Stimulated activated CD8-positive, alpha-beta memory T cell treated with anti-CD3 and anti-CD28 coated beads, Interleukin-2, amount 100 ng/mL, for 1 hour (primary cell): Measurements from ENCODE around the gene MYO6.
A peak's percentile ranks its signal among the peaks of the same experiment; 100 is the strongest.
"Not testable (repeated sequence)": the region's sequence is repeated elsewhere in the genome, so short reads cannot be mapped to it uniquely, and the experiment has no call there.

Source experiments
- DNase-seq, 2 donors: peaks; one replicate each; pipeline ENCODE4 v3.0.0-alpha.2; 2020; ENCODE audit warnings: low read depth in 2 of 2

Gene MYO6

DNA sequence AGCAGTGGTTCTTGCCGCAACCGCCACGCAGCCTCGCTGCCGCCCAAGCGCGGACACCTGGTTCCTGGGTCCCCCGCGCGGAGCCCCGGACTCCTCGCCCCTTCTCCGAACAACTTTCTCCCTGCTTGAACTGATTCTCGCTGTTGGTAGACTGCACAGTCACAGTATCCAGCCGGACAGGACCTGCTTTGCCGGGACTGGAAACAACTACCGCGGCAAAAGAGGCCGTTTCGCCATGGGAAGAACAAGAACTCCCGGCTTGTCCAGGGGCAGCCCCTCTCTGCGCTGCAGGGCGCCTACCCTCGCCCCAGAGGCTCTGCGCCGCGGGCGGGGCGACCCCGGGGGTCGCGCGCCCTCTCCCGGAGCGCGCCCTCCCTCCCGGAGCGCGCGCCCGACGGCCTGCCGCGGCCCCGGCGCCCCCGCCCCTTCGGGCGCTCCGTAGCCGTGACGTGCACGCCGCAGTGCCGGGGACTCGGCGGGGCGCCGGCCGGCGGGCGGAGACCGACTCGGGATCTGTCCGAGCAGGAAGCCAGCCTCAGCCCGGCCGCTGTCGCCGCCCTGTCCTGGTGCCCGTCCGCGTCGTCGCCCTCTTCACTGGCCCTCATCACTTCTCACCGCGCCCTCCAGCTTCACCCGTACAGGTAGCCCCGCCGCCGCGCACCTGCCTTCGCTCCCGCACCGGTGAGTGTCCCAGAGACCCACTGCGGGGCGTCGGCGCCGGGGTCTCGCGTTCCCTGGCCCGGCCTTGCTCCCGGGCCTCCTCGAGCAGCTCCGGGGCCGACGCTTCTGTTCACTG is at the start of gene MYO6:
TSS of gene MYO6 (plus strand) at position 497 of the 796 bp plus-strand sequence. CDS start 68,309 bp downstream, outside the sequence.
- peak in 1 of 2 donors; percentile 16 for DNase-seq

DNA sequence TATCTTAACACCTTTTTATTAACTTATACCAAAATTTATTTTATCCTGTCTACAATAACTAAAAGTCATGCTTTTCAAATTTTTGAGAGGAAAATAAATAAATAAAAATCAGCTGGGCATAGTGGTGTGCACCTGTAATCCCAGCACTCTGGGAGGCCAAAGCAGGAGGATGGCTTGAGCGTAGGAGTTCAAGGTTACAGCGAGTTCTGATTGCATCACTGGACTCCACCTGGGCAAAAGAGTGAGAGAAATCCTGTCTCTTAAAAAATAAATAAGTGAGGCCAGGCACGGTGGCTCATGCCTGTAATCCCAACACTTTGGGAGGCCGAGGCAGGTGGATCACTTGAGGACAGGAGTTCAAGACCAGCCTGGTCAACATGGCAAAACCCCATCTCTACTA is 40.7 kb upstream of the MYO6 start:
- DNase-seq: not testable (repeated sequence)

DNA sequence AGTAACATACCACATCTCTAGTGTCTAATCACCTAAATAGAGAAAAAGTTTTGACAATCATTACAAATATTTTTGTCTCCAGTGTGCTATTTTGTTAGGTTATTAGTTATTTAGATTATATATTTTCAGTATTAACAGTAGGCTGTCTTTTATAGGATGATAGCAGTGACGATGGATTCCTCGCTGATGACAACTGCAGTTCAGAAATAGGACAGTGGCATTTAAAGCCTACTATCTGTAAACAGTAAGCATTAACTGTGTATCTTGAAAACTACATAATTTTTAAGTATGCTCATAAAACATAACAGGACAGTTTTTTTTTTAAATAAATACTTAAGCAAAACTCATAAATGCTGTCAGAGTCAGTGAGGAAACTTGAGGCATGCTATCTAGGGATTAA is 37.9 kb upstream of the MYO6 start:
- DNase-seq: no peak

DNA sequence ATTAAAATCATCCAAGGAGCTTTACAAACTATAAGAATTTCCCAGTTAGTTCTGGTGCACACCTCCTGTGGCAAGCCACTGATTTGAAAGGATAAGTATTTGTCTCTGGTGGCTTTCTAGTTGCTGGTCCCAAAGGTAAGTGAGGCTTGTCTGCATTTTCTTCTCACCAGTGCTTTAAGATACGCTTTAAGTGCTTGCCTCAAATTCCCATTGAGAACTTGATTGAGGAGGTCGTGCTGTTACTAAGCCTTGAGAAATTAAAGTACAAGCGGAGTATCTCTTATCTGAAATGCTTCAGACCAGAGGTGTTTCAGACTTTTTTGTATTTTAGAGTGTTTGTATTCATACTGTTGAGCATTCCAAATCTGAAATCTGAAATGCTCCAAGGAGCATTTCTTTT is 29.9 kb upstream of the MYO6 start:
- DNase-seq: no peak

DNA sequence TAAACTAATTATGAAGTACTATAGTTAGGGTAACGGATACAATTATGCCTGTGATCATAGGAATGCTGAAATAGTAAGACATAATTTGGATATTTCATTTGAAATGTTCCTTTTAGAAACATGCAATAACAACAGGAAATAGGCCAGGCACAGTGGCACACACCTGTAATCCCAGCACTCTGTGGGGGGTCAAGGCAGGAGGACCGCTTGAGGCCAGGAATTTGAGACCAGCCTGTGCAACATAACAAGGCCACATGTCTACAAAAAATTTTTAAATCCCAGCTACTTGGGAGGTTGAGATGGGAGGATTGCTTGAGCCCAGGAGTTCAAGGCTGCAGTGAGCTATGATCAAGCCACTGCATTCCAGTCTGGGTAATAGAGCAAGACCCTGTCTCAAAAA is 25.7 kb upstream of the MYO6 start:
- no peak for DNase-seq

DNA sequence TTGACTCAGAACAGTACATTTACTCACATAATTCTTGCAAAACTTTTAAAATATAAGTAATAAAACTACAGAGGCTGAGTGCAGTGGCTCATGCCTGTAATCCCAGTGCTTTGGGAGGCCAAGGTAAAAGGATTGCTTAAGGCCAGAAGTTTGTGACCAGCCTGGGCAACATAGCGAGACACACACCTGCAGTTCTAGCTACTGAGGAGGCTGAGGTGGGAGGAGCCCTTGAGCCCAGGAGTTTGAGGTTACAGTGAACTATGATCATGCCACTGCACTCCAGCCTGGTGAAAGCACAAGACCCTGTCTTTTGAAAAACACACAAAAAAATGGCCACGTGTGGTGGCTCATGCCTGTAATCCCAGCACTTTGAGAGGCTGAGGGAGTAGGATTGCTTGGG is 21.8 kb upstream of the MYO6 start:
- DNase-seq: no peak

DNA sequence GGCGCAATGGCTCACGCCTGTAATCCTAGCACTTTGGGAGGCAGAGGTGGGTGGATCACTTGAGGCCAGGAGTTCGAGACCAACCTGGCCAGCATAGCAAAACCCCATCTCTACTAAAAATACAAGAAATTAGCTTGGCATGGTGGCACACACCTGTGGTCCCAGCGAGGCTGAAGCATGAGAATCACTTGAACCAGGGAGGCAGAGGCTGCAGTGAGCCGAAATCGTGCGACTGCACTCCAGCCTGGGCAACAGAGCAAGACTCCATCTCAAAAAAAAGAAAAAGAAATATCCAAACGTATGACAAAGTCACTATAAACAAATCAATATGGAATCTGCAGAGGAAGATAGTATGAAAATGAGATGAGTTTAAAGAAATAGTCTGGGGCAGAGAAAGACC is 18.0 kb upstream of the MYO6 start:
- DNase-seq: not testable (repeated sequence)

DNA sequence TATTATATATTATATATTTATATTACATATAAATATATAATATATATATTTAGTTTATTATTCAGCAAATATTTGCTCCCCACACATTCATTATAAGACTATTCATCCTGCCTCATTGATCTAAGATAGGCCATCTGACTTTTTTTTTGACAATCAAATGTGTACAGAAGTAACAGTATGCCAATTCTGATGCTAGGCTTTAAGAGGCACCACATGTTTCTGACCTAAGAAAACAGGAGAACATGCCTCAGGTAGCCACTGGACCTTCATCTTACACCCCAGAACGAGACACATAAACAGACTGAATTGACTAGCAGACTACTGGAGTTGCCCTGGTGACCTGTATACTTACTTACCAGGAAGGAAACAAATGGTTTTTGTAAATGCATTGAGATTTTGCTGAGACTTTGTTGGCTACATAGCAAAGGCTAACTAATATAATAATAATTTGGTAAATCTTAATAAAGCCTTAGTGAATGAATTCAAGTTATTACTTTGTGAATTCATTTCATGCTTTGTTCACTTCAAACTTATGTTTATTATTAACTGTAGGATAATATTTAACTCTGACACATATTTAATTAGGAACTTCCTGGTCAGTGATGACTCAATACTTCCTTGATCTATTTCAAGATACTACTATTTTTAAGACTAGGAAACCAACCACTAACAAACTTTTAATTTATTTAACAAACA is 13.4 kb upstream of the MYO6 start:
- DNase-seq: no peak

DNA sequence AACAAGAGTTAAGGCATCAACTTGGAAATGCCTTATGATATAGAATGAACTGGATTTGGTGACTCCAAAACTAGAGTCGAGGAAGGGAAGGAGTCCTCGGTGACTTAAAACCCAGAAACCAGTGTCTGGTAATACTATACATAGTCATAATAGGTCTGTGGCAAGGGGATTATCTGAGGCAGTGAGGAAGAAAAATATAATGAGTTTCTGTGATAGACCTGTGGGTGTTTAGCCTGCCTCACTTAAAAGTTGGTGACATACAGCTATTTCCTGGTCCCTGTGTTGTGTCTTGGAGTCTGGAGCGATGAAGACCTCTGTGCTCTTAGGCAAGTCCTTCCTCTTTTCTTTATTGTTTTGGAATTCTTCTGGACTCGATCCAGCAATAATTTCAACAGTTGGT is 5.1 kb upstream of the MYO6 start:
- no peak for DNase-seq

DNA sequence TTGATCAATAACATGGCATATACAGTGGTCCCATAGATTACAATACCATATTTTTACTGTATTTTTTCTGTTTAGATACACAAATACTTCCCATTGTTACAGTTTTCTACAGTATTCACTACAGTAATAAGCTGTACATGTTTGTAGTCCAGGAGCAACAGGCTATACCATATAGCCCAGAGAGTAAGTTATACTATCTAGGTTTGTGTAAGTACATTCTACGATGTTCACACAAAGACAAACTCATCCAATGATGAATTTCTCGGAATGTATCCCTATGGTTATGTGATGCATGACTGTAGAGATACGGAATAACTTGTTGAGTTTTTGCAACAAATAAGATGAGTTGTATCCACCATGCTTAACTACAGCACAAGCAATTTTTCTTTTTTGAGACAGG is 3.6 kb upstream of the MYO6 start:
- DNase-seq: no peak

DNA sequence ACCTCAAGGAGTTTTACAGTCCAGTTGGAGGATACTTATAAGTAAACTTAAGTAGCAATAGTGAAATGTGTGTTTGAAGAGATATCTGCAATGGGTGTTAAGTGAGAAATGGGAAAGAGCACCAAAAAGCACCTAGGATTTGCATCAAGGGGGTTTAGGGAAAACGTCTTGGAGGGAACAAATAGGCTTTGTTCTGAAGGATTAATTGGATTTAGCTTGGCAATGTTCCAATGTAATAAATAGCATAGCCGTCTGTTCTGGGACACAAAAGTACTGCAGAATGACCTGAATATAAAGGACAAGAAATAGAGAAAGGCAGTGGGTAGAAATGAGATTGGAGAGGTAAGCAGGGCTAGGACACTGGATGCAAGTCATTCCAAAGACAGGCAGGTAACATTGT is 2.8 kb upstream of the MYO6 start:
- no peak for DNase-seq

DNA sequence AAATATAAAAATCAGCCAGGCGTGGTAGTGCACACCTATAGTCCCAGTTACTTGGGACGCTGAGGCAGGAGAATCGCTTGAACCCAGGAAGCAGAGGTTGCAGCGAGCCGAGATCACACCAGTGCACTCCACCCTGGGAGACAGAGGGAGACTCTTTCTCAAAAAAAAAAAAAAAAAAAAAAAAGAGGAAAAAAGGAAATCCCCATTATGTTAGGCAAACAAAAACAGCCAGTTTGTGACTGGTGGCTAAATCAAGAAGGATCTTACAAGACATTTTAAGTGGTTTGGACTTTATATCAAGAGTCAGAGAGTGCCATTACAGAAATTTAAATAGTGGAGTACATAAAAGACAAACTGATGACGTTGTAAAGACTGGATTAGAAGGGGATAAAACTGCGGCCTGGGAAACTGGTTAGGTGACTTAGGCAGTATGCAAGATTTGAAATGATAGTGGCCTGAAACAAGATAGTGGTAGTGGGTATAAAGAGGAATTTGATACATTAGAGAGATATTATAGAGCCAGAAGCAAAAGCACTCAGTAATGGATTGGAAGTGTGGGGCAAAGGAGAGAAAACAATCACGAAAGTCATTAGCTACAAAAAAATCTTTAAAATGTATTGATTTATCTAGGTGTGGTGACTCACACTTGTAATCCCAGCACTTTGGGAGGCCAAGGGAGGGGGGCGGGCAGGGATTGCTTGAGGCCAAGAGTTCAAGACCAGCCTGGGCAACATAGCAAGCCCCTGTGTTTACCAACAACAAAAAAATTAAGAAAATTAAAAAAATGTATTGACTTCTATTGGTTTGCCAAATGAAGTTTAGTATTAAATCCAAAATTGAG is 1.7 kb upstream of the MYO6 start:
- no peak for DNase-seq

DNA sequence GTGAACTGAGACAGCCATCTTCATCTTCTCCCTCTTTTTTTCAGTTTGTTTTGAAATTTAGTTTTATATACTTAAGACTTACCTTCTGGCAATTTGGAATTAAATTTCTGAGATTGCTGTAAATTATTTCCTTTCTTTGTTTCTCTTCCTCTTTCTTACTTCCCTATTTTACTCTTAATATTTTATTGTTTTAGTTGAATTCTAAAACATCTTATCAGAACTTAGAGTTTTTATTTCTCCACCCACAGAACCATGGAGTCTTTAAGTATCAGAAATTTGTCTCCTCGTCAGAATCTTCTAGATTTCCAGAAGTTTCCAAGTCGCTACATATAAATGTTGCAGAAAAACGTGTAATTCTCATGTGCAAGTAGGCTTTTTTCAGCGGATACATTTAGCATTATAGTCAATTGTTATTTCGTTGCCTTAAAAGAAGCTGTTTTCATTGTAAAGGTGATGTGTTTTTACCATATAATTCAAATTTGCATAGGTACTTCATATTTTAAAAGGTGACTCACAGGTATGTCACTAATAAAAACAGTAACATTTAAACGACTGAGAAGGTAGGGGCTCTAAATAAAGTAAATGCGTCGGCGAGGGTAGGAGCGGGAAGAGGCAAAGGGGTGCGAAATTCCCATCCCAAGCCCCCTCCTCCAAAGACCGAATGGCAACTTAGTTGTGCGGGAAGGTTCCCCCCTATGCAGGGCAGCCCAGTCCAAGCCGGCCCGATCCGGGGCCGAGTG is 866 bp upstream of the MYO6 start:
- DNase-seq: no peak

DNA sequence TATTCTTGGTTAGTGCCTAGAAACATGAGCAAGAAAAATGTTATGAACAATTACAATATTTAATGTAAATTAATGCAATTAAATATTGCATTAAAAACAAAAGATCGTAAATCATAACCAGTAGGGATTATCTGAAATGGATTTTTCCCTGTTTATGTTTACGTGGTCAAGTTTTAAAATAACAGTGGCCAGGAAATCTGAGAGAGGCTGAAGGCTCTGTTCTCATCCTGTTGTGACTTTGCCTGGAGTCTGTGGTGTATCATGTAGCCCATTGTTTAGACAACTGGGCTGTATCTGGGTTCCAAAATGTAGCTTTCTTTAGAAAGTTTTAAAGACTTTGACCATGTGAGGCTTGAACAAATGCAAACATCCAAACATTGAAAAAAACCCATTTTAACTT is 2.4 kb downstream of the MYO6 start:
- no peak for DNase-seq

DNA sequence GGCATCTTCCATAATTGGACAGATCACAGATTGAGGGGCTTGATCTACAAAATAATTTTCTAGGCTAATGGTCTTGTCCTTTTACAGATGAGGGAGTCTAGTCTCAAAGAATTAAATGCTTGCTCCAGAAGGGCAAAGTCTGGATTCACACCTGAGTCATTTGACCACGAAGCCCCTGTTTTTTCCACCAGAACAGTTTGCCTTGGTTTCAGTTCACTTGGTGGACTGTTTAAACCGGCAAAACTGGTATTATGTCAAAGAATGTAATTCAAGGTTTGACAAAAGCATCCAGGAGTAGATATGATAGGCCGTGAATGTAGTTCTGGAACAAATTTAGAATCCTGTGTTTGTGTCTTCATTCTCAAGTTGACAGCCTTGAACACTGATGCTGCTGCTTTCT is 3.3 kb downstream of the MYO6 start:
- no peak for DNase-seq

DNA sequence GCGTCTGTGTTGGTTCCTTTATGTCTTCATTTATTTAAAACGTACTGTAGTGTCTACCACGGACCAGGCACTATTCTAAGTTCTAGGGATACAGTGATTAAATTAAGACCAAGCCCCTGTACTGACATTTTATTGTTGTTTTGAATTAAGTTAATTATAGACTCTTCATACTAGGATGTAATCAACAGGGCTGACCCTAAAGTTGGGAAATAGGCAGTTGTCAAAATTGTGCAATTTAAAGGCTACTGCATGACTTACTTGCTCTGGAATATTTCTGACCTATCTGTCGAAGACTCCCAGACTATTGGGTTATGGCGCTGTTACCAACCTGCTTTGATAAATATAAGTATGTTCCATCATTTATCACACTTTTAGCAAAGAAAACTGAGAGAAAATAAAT is 6.7 kb downstream of the MYO6 start:
- DNase-seq: no peak

DNA sequence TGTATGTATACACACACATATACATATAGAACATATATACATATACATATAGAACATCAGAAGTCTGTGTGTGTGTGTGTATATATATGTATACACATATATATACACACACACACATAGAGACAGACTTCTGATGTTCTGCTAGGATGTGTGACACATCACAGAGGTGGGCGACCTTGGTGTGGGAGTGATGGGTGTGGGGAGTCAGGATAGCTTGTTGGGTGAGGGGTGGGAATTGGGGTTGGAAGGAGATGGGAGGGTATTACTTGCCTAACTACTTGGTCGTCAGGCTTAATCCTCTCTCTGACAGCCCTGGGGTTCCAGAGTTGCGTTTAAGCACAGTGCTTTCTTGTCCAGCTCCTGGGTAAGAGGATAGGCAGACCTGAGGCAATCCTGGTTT is 8.3 kb downstream of the MYO6 start:
- DNase-seq: no peak

DNA sequence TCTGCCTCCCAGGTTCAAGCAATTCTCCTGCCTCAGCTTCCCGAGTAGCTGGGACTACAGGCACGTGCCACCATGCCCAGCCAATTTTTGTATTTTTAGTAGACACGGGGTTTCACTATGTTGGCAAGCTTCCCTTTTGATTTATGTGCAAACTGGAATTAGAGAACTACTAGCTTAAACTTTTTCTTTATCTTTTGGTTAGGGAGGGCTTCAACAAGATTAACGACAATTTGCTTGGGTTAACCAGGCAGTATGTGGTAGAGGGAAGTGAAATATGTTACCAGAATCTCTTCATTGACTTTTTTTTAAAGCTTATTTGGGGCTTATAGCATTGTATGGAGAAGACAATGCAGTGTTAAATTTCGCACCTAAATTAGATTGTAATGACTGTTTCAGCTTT is 9.0 kb downstream of the MYO6 start:
- no peak for DNase-seq

DNA sequence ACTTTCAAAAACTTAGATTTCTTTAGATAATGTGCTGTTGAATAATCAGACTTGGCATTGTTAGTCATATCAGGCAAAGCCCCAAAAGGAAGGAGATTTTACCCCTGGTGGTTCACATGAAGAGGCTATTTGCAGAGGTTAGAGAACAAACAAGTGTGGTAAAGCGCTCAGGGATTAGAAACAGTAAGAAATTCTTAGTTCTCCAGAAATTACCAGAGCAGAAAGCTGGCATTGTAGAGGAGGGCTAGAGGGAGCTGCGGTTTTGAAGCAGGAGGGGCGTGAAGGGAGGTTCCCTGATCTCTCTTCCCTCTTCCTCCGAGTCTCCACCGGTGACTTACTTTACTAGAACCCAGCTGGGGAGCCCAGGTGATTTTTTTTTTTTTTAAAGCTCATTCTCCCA is 10.2 kb downstream of the MYO6 start:
- no peak for DNase-seq

DNA sequence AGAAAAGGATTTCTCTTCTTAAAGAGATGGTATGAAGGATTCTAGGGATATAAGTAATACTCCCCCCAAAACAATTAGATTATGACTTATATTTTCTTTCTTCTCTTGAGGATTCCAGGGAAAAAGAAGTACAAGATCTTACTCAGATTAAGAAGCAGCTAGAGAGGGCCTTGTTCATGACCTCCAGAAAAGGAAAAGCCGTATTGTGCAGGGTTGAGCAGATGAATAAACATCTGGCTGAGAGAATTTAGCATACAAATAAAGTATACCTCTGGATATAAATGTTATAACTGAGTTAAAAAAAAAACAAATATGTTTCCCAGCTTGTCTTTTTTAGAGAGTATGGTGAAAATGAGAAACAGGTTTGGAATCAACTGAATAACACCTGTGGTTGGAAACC is 11.3 kb downstream of the MYO6 start:
- DNase-seq: no peak

DNA sequence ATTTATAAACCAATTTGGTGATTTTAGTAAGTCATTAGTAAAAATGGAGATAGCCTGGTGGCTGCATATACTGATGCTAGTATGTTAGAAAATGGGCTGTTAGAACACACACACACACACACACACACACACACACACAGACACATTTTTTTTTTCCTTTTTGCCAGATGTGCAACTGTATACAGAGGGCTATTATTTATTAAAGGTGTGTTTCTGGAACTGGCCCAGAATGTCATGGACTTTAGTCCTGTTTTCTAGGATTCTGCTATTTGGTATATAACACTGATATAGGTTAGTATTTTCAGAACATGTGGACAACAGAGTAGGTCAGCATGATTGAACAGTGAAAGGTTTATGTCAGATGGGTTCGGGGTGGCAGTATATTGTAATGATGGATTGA is 12.4 kb downstream of the MYO6 start:
- DNase-seq: no peak

DNA sequence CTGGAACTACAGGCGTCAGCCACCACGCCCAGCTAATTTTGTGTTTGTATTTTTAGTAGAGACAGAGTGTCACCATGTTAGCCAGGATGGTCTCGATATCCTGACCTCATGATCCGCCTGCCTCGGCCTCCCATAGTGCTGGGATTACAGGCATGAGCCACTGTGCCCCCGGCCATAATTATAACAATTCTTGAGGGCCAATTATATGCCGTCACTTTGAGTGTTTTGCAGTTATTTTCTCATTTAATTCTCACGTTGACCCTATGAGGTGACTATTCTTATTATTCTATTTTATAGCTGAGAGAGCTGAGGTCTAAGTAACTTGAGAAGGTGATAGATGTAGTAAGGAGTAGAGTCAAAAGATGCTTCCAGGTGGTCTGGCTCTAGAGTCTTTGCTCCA is 13.0 kb downstream of the MYO6 start:
- no peak for DNase-seq
